HG02973 (cell line): ENCODE data around the gene RBBP8NL.

ENCODE experiments used
- ATAC-seq: cut with Tn5 transposase; IDR thresholded peaks from one replicate; pipeline ENCODE4 v1.9.1; 2021; ENCODE audit warnings: moderate library complexity; ENCODE audit not compliant: unreplicated experiment

Gene RBBP8NL

GRCh38 chr20:62422636-62423325, 4.6 kb downstream of the RBBP8NL start:
- no peak for ATAC-seq

DNA sequence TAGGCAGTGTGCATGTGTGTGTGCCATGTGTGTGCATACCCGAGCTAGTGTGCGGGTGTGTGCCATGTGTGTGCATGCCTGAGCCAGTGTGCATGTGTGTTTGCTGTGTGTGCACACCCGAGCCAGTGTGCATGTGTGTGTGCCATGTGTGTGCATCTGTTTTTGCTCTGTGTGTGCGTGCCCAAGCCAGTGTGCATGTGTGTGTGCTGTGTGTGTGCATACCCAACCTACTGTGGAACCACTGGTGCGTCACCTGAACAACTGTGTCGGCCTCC, 5.7 kb downstream of the RBBP8NL start:
- no peak for ATAC-seq

- ATAC-seq, result no peak
Observed at GRCh38 chr20:62420846-62421715, 6.3 kb downstream of the RBBP8NL start.

DNA sequence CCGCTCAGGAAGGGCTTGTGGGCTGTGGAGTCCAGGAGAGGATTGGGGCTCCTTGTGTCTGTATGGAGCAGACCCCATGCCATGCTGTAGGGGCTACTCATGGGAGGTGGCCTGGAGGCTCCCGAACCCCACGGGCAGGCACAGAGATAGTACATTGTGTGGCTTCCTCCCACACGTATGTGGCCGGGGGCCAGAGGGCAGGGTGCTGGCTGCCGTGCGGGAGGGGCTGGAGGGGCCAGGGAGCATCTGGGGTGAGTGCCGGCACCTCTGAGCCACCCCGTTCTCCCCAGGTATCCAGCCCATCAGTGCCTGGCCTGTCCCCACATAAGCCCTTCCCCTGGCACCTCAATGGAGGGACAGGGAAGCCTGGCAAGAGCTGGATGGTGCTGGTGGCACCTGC, 7.6 kb downstream of the RBBP8NL start:
- no peak for ATAC-seq

DNA sequence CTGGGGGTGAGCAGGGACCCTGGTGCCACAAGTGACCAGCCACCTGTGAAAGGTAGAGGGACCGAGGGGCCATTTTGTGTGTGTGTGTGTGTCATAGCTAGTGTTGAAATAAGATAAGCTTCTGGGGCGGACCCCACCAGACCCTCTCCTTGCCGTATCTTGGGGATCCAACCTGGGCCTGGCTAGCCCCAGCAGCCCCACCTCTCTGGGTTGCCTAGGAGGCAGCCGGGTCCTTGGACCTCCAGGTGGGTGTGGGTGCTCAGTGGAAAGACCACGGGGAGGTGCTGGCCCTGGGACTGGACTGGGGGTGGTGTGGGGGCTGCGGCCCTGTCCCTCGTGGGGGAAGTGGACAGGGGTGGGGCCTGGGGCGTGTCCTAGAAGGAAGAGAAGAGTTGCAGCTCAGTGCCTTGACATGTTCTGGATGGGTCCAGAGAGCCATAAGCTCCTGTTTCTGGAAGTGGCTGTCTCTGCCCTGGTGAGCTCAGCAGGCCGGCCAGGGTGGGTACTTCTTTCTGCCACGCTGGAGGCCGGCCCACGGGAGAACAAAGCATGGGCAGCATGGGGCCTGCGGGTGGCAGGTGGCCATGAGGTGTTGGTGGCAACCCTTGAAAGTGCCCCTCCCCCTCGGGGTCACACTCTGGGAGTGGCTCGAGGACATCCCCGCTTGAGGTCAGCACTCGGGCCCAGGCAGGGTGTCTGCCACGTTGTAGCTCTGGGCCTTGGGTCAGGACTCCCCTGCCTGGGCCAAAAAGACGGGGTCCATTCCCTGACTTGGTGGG, 8.4 kb downstream of the RBBP8NL start:
- no peak for ATAC-seq

GRCh38 chr20:62417981-62418708, 9.2 kb downstream of the RBBP8NL start:
- ATAC-seq, result no peak

DNA sequence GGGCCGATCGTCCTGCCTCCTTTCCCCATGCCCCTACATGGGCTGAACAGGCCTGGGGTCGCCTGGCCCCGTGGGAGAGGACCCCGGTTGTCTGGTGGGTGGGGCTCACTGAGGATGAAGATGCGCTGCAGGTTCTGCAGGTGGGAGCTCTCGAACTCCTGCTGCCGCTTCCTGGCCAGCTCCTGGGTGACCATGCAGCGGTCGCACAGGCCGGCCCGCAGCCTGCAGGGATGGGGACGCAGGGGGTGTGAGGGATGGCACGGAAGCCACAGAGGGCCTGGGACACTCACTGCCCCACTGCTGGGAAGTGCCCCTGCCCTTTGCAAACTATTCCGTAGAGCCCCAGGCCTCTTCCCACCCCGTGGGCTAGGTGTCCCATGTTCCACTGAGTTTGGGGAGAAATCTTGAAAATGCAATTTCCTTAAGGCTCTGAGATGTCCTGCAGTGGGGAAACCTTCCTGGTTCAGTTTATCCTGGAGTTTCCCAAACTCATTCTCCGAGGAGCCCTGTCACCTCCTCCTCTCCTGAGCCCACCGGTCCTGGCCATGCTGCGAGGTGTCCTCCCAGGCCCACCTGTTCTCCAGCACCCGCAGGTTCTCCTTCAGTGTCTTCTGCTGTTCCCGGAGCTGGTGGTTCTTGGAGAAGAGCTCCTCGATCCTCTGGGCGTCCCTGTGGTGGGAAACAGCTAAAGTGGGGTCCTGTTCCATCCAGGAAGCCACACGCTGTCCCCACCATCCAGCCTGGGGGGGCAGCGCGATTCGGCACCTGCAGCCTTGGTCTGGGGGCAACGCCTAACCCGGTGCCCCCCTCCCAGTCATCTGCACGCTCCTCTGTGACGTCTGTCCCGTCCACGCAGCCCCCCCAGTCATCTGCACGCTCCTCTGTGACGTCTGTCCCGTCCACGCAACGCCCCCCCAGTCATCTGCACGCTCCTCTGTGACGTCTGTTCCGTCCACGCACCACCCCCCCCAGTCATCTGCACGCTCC, 10.4 kb downstream of the RBBP8NL start:
- ATAC-seq, result no peak

- no peak for ATAC-seq
Observed at GRCh38 chr20:62415354-62416111, 11.8 kb downstream of the RBBP8NL start.

GRCh38 chr20:62413896-62414481, 13.3 kb downstream of the RBBP8NL start:
- no peak for ATAC-seq

DNA sequence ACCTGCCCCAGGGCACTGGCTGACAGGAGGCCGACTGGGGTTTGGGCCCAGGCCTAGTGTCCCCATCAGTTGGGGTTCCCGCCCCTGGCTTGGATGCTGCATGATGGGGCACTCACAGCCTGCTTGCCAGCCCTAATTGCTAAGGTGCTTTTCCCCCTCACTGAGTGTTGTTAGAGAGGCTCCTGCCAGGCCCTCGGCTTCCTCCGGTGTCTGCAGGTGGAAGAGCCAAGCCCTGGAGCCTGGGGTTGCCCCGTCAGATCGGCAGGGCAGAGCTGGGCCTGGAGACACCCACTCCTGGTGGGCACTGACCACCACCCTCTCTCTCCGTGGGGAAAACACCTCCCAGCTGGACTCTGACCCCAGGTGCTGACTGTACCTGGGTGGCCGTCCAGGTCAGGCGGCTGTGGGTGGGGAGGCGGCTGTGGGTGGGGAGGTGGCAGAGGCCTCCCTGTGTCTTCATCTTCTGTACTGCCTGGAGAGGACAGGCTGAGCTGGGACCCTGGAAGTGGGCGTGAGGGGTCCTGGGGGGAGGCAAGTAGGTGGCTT, 14.2 kb downstream of the RBBP8NL start:
- ATAC-seq, result no peak

DNA sequence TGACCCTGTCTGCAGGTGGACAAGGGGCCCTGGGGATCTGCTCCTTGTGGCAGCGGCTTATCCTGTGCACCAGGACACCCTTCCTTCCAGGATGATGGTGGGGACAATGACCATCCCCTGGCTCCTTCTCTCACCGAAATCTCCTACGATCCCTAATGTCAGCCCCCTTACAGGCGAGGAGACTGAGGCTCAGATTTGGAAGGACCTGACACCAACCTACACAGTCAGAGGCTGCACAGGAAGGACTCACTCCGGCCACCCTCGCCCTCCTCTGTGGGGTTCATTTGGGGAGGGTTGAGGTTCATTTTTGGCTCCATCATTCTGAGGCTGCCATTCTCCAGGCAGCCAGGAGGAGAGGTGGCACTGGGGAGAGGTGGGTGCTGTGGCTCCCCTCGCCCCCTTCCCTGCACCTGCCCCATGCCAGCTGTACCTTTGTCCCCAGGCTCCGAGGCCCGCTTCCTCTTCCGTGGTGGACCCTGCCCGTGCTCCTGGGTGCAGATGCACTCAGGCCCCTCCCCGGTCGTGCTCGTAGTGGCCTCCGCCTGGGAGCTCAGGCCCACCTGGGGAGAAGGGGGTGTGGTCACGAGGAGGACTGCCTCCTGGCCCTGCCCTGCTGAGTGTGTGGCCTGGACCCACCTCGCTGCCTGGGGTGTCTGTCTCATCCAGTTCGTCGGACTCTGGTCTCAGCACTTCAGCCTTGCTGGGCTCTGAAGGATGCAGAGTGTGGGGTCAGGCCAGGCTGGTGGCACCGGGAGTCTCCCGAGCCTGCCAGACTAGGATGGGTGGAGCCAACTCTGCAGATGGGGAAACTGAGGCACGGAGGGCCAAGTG, 14.9 kb downstream of the RBBP8NL start:
- ATAC-seq, result no peak

DNA sequence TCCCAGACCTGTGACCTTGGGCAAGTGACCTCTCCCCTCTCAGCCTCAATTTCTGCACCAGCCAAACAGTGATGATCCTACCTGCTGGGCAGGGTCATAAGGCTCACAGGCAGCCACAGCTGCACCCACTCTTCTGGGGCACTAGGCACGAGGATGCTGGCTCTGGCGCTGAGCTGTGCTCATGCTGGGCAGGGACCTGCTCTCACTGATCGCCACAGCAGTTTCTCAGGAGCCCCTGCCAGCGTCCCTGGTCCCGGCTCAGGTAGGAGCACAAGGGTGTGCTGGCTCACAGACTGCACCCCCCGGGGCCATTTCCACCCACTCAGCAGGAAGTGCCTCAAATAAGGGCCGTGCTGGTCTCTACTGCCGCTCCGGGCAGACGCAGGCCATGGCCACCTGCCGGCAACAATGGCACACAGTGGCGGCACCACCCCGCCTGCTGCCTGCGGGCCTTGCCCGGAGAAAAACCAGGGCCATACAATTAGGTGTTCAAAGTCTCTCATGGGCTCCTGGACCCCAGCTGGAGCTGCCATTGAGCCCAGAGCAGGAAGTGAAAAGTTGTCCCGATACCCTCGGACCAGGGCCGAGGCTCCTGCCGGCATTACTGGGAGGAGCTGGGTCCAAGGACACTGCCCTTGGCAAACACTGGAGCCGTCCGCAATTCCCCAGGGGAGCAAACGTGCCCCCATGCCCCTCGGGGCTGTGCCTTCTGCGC, 15.7 kb downstream of the RBBP8NL start:
- no peak for ATAC-seq

GRCh38 chr20:62410746-62411478, 16.4 kb downstream of the RBBP8NL start:
- ATAC-seq, result no peak

- no peak for ATAC-seq
Observed at GRCh38 chr20:62409931-62410745, 17.2 kb downstream of the RBBP8NL start.

- no peak for ATAC-seq
Observed at GRCh38 chr20:62409086-62409853, 18.1 kb downstream of the RBBP8NL start.
